Tongue (tissue), 2 donors: Measurements from ENCODE around the gene DIP2C. TPM values are rescaled to one million over a fixed set of nuclear protein-coding genes. Genes with fewer than 3 reads are reported as not detected.
"Not testable (repeated sequence)": the region's sequence is repeated elsewhere in the genome, so short reads cannot be mapped to it uniquely, and the experiment has no call there.

Experiments used
- DNase-seq: peaks from one replicate; pipeline ENCODE4 v3.0.0-alpha.2; 2015
- total RNA-seq: library from RNA; depleted of rRNA; stranded (reverse); fragments of >200 nt; gene quantifications from one replicate; pipeline ENCODE4 v1.2.3, GENCODE V29; 2014

The DIP2C gene
- total RNA-seq, 1 donor from 2014 or later: 39.0 TPM

GRCh38 chr10:265816-266588 lies 423.5 kb downstream of the DIP2C start:
- not testable (repeated sequence) for DNase-seq

- DNase-seq: not testable (repeated sequence)
These were observed 424.4 kb downstream of the DIP2C start for GRCh38 chr10:265074-265440.

- not testable (repeated sequence) for DNase-seq
These were observed 425.1 kb downstream of the DIP2C start for GRCh38 chr10:264160-265073.

- no peak for DNase-seq
These were observed 428.5 kb downstream of the DIP2C start for GRCh38 chr10:260819-261429.

- DNase-seq: no peak
These were observed 437.4 kb downstream of the DIP2C start for GRCh38 chr10:251982-252582.

GRCh38 chr10:248307-248706 lies 441.2 kb downstream of the DIP2C start:
- DNase-seq: no peak

GRCh38 chr10:247480-247879 lies 442.0 kb downstream of the DIP2C start:
- no peak for DNase-seq

- no peak for DNase-seq
These were observed 443.0 kb downstream of the DIP2C start for GRCh38 chr10:246431-246830.

- DNase-seq: no peak
These were observed 445.2 kb downstream of the DIP2C start for GRCh38 chr10:244227-244626.

GRCh38 chr10:241966-242643 lies 447.4 kb downstream of the DIP2C start:
- DNase-seq: no peak

GRCh38 chr10:241451-241850 lies 448.0 kb downstream of the DIP2C start:
- DNase-seq: no peak

- DNase-seq: no peak
These were observed 450.4 kb downstream of the DIP2C start for GRCh38 chr10:239109-239508.

- no peak for DNase-seq
These were observed 453.6 kb downstream of the DIP2C start for GRCh38 chr10:235915-236314.

GRCh38 chr10:234708-235406 lies 454.6 kb downstream of the DIP2C start:
- no peak for DNase-seq

GRCh38 chr10:232878-233277 lies 456.6 kb downstream of the DIP2C start:
- DNase-seq: no peak

- DNase-seq: no peak
These were observed 457.4 kb downstream of the DIP2C start for GRCh38 chr10:232061-232460.

GRCh38 chr10:230758-231157 lies 458.7 kb downstream of the DIP2C start:
- DNase-seq: no peak

GRCh38 chr10:228366-228765 lies 461.1 kb downstream of the DIP2C start:
- peak; percentile 19 for DNase-seq

- no peak for DNase-seq
These were observed 462.5 kb downstream of the DIP2C start for GRCh38 chr10:227014-227413.

- no peak for DNase-seq
These were observed 463.4 kb downstream of the DIP2C start for GRCh38 chr10:226018-226417.

GRCh38 chr10:224571-224970 lies 464.9 kb downstream of the DIP2C start:
- no peak for DNase-seq
